AG04449 (cell line): ENCODE measurements around the gene LY6G6D.

ENCODE experiments used
- CTCF ChIA-PET: fragments of 350-600 bp; formaldehyde crosslinking; extraction: SDS; loops from one replicate; lab custom pipeline; 2021; ENCODE audit warnings: antibody characterized with exemption; lab: Yijun Ruan, JAX
- POLR2A ChIA-PET: fragments of 400-600, 350-600 bp; formaldehyde crosslinking; extraction: SDS; loops from one replicate; lab custom pipeline; 2020; ENCODE audit warnings: antibody characterized with exemption, inconsistent platforms; lab: Yijun Ruan, JAX
- DNase-seq: peaks from one replicate; pipeline ENCODE4 v3.0.0-alpha.2; 2010; ENCODE audit warnings: low read depth, low spot score
- H3K4me3 ChIP-seq: 2 replicates; pipeline ENCODE4 v1.5.1; 2011; ENCODE audit warnings: low read depth, mild to moderate bottlenecking, control low read depth, low read length
- CTCF ChIP-seq: IDR thresholded peaks from one replicate; pipeline ENCODE4 v1.5.1; 2011; ENCODE audit warnings: mild to moderate bottlenecking, moderate library complexity, low read length, control low read depth, inconsistent platforms; ENCODE audit not compliant: insufficient read depth; ENCODE audit errors: missing control alignments

Gene LY6G6D

DNA sequence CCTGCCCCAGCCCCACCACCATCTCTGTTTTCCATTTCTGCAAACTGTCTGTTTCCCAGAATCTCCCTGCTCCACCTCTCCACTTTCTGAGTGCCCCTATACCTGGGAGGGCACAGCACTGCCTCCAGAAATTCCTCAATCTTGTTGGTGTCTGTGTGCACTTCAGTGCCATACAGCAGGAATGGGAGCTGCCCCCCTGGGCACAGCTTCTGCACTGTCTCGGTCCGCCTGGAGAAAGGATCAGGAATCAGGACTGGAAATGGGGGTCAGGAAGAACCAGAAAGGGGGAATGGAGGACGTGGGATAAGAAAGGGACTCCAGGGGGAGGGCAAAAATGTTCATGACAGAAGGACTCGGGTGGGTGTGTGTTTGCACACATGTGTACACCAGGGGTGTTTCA lies 18.6 kb downstream of the LY6G6D start:
- CTCF ChIA-PET: no interaction called here
- peak overlapping the region; percentile 95 for H3K4me3 ChIP-seq
- DNase-seq: no peak
- POLR2A ChIA-PET: interaction anchor here (0.6 to 6.0 kb wide), 2 partner anchors 93 to 1538 kb away, joined by 3 to 32 read pairs; partner anchors contain the start of genes HSPA1B and RPS18
- TF ChIP-seq CTCF: no peak

DNA sequence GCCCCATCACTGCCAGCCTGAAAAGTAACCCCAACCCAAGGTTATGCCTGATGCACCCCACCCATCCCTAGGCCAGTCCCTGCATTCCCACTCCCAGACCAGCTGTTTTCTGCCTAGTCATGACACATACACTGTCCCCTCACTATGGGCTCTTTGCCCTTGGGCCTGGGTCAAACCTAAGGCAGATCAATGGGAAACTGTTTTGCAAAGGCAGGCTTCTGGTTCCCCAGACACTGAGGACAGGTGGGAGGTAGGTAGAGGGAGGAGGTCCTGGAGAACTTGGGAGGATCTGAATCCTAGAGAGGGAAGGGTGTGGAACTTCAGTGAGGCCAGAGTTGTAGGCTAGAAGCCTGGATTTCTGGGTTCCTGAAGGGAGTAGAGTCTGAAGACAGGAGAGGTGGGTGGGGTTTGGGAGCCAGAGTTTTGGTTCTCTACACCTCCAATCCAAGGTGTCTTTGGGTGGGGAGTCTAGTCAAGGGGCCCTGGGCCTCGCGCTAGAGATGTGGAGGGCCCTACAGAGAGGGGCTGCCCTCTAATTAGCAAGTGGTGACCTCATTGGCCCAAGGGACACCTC lies 19.2 kb downstream of the LY6G6D start:
- no peak for DNase-seq
- ChIA-PET POLR2A (interaction anchor here (0.7 to 6.0 kb wide), 5 partner anchors 28 to 123 kb away, joined by 3 to 32 read pairs (median 4); partner anchors contain the start of genes HSPA1A, HSPA1B and HSPA1L), CTCF (interaction anchor here (0.9 to 1.2 kb wide), 2 partner anchors 9 to 57 kb away, joined by 3 read pairs; no protein-coding TSS in a partner anchor)
- H3K4me3 ChIP-seq: peak overlapping the region; percentile 95
- TF ChIP-seq CTCF: no peak

DNA sequence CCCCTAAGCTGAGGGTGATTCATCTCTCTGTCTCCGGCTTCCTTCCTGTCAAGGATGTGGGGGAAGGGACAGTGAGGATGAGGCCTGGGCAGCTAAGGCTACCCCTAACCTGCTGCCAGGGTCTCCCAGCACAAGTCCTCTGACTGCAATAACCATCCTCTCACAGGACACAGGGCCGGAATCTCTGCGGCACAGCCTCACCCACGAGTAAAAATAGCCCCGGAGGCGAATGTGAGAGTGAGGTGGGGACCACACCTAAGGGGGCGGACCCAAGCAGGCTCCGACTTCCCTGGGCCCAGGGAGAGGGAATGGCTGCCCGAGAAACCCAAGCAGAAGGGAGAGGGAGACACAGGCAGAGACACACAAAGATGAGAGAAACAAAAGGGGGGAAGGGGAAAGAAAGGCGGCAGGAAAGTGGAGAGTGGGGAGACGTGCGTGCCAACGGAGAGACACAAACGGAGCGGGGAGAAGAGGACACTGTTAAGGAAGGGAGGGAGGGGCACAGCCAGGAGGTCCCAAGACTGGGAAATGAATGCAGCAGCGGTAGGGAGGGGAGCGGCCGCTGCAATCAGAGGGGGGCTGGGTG lies 19.8 kb downstream of the LY6G6D start:
- ChIA-PET POLR2A (interaction anchor here (0.7 to 6.0 kb wide), 5 partner anchors 29 to 122 kb away, joined by 3 to 32 read pairs (median 4); partner anchors contain the start of genes HSPA1A, HSPA1B and HSPA1L), CTCF (interaction anchor here (0.9 to 1.2 kb wide), 3 partner anchors 10 to 56 kb away, joined by 3 read pairs; no protein-coding TSS in a partner anchor)
- no peak for TF ChIP-seq CTCF
- H3K4me3 ChIP-seq: peak overlapping the region; percentile 95
- DNase-seq: no peak

- CTCF ChIA-PET: interaction anchor here (0.8 to 3.3 kb wide), 6 partner anchors 11 to 94 kb away, joined by 3 to 14 read pairs (median 3); no protein-coding TSS in a partner anchor
- TF ChIP-seq CTCF: no peak
- H3K4me3 ChIP-seq: peak within 1 kb of the TSS; percentile 95
- DNase-seq: no peak
- POLR2A ChIA-PET: interaction anchor here (0.6 to 6.0 kb wide), 5 partner anchors 34 to 91 kb away, joined by 3 to 32 read pairs (median 3); partner anchors contain the start of genes C6orf47, HSPA1A, HSPA1B and HSPA1L
These were observed 21.0 kb downstream of the LY6G6D start, which contains the start of gene CLIC1 for GRCh38 chr6:31736021-31736767. CLIC1 (minus strand) TSS chr6:31736530; CDS start chr6:31736300, 230 bp downstream.

DNA sequence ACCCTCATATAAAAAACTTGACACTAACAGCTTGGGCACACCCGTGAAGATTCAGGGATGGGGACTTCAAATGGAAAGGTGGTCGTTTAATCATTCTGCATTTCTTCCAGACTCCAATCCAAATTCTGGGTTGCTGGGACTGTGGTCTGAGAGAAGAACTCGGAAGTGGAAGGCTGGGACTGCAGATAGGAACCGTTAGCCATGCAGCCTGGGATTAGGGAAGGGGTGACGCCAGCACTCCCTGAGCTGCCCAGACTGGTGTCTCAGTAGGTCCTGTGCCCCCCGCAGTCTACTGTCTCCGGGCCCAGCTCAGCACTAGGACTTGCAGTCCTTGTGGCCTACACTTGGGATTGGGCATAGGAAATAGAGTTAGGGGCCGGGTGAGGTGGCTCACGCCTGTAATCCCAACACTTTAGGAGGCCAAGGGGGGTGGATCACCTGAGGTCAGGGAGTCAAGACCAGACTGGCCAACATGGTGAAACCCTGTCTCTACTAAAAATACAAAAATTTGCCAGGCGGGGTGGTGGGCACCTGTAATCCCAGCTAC lies 21.7 kb downstream of the LY6G6D start:
- TF ChIP-seq CTCF: no peak
- CTCF ChIA-PET: interaction anchor here (0.8 to 4.7 kb wide), 8 partner anchors 7 to 93 kb away, joined by 3 to 24 read pairs (median 7); partner anchors contain the start of genes ABHD16A, DDAH2, HSPA1A and HSPA1L
- no peak for DNase-seq
- H3K4me3 ChIP-seq: peak overlapping the region; percentile 95
- POLR2A ChIA-PET: interaction anchor here (0.6 to 6.0 kb wide), 6 partner anchors 33 to 90 kb away, joined by 3 to 32 read pairs (median 3); partner anchors contain the start of genes C6orf47, HSPA1A, HSPA1B and HSPA1L
